ENCODE data around the gene USP21.

Gene USP21

GRCh38 chr1:161195171-161195570 is 35.9 kb downstream of the USP21 start:
- no peak for DNase-seq

- DNase-seq = no peak
Observed at GRCh38 chr1:161196111-161196510, 36.8 kb downstream of the USP21 start.

GRCh38 chr1:161196521-161197451 is 37.5 kb downstream of the USP21 start:
- DNase-seq = no peak

GRCh38 chr1:161197560-161198193 is 38.4 kb downstream of the USP21 start:
- no peak for DNase-seq

- DNase-seq = no peak
Observed at GRCh38 chr1:161198194-161198896, 39.0 kb downstream of the USP21 start.

- no peak for DNase-seq
Observed at GRCh38 chr1:161198897-161199431, 39.7 kb downstream of the USP21 start, which contains the start of gene ADAMTS4. Gene ADAMTS4 (minus strand): TSS chr1:161199054. CDS start chr1:161198627, 427 bp downstream.

- DNase-seq = no peak
Observed at GRCh38 chr1:161199506-161200139, 40.3 kb downstream of the USP21 start.

- no peak for DNase-seq
Observed at GRCh38 chr1:161200421-161200991, 41.2 kb downstream of the USP21 start.

- no peak for DNase-seq
Observed at GRCh38 chr1:161200992-161201835, 41.9 kb downstream of the USP21 start.

GRCh38 chr1:161201836-161202712 is 42.8 kb downstream of the USP21 start, which contains the start of gene NDUFS2:
Gene NDUFS2 (plus strand): TSS chr1:161202367. CDS start chr1:161202386, 19 bp downstream.
- peak; percentile 85 to 91 for DNase-seq

GRCh38 chr1:161206411-161207140 is 47.3 kb downstream of the USP21 start:
- DNase-seq = no peak

- DNase-seq = no peak
Observed at GRCh38 chr1:161207173-161207572, 47.9 kb downstream of the USP21 start.

- peak in 1 of 2 experiments; percentile 39 for DNase-seq
Observed at GRCh38 chr1:161209790-161210409, 50.6 kb downstream of the USP21 start.

- no peak for DNase-seq
Observed at GRCh38 chr1:161214369-161214768, 55.1 kb downstream of the USP21 start.

- no peak for DNase-seq
Observed at GRCh38 chr1:161215076-161215475, 55.8 kb downstream of the USP21 start, which contains the start of gene FCER1G. Gene FCER1G (plus strand): TSS chr1:161215295. CDS start chr1:161215322, 27 bp downstream.
